NCI-H2227 (cell line): ENCODE data around the gene MAP3K6.

ENCODE experiments used
- DNase-seq: peaks from one replicate; lab custom pipeline; 2025; ENCODE audit not compliant: unreplicated experiment; lab: John Stamatoyannopoulos, UW

The MAP3K6 gene

DNA sequence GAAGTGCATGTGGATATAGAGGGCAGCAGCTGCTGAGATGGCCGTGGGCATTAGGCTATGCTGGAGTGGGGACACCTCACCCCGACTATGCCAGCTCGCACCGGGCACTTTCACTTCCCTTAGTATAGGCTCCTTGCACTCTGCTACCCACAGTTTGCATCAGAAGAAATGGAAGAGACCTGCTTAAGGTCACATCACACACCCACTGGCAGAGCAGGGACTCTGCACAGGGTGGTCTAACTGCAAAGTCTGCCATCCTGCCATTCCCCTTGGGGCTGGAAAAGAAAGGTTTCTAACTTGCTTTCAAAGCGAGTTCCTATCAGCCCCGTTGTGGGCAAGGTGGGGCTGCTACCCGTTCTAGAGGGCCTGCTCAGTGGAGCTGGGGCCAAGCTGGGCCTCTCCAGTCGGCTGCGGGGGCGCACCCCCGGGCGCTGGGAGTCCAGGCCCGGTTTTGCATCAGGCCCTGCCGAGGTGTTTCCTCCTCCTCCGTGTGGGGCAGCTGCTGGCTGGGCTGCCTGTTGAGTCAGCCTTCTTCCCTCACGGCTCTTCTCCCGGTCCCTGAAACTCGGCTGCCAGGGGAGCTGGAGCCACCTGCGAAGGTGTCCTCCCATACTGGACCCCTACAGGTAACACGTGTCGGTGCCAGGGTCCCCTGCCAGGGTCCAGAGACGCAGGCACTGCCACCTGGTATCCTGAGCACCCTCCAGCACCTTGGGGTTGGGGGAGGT is 25.1 kb downstream of the MAP3K6 start, which contains the start of gene SYTL1:
Gene SYTL1, plus strand, starts transcription at position 498 of the 728 bp plus-strand sequence. CDS start 3,313 bp downstream, outside the sequence.
- peak; percentile 76 for DNase-seq

DNA sequence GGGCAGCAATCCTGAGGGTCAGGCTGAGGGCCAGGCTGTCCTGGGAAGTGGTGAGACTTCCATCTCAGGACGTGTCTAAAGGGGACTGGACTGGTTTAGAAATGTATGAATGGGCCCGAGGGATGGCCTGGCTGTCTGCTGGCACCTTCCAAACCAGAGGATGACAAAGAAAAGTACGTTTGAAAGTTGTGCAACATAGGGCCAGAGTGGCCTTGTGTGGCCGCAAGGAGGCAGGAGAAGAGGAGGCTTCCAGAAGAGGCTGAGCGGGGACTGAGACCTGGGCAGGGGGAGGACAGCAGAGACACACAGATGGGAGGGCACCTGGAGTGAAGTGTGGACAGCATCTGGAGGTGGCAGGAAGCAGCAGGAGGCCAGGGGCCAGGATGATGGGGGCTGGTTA is 27.5 kb downstream of the MAP3K6 start:
- DNase-seq: no peak

DNA sequence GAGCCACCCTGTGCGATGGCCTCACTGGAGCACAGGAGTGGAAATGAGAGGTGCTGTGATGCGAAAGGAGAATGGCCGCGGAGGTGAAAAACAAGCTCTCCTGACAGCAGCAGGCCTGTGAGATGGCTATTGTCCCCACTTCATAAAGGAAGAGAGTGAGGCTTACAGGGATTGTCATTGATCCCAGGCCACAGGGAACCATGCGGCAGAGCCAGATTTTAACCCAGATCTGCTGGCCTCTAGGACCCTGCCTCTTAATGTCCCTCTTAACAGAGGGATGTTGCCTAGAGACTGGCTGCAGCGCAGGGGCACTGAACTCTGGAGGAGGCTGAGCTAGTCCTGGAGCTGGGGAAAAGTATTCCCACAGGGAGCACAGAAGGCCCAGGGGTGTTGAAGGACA is 28.0 kb downstream of the MAP3K6 start:
- DNase-seq: no peak

DNA sequence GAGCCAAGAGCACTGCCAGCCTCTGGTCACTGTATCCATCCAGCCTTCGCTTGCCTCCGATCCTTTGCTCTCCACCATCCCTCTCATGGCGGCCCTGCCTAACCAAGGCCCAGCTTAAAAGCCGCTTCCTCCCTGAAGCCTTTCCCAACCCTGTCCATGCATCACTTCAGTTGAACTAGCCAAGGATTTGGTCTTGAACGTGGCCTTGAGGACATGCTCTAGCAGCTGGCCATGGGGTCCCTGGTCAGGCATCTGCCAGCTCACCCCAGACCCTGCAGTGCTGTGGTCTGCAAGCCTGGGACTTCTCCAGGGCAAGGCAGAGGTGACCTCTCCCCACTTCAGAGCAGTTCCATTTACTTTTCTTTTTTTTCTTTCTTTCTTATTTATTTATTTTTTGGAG is 30.0 kb downstream of the MAP3K6 start:
- DNase-seq: no peak

DNA sequence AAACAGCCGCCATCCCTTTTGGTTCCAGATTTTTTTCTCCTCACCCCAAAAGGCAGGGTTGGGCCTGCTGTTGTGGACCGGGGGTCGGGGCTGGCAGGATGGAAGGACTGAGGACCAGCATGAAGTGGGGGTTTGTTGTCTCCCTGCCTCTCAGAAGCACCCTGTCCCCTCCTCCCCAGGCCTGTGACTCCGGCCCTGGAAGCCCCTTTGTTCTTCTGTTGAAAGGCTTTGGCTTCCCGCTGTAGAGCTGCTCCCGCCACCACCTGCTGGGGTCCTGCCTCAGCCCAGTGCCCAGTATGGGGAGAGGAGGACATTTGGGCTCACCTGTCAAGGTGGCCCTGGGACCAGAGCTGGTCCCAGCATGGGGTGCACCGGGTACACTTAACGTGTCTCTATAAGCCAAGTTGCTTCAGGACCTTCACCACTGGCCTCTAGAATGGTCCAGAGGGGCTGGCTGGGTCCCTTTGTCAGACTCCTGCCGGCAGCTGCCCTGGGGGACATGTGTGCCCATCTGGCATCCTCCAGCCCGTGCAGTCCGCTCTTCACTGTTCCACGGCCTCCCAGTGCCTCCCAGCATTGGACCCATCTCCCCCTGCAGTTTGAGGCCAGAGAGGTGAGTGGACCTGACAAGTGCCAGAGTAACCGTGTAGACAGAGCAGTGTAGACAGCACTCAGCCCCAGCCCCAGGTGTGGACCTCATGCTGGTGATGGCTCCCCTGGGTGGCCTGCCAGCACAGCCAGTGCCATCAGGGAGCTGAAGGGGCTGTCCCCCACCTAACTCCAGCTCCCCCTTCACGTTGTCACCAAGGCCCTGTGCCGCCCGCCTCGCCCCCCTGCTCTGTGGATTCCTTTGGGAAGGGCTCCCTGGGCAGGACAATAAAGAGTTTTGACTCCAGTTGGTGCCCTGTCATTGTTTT is 31.0 kb downstream of the MAP3K6 start:
- no peak for DNase-seq

DNA sequence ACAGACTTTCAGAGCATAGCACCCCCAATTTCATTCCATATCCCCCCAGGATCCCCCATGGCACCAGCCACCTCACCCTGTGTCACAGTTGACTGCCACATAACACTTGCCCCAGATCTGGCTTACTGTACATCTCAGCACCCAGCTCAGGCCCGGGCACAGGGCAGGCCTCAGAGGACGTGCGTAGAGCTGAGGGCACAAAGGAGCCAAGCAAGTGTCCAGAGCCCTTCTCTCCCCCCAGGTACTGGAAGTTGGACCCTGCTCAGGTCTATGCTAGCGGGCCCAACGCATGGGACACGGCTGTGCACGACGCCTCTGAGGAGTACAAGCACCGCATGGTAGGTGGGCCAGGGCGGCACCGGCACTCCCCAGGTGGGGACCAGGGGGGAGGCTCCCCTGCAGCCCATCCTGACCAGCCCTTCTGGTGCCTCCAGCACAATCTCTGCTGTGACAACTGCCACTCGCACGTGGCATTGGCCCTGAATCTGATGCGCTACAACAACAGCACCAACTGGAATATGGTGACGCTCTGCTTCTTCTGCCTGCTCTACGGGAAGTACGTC is 33.0 kb downstream of the MAP3K6 start:
- DNase-seq: no peak

DNA sequence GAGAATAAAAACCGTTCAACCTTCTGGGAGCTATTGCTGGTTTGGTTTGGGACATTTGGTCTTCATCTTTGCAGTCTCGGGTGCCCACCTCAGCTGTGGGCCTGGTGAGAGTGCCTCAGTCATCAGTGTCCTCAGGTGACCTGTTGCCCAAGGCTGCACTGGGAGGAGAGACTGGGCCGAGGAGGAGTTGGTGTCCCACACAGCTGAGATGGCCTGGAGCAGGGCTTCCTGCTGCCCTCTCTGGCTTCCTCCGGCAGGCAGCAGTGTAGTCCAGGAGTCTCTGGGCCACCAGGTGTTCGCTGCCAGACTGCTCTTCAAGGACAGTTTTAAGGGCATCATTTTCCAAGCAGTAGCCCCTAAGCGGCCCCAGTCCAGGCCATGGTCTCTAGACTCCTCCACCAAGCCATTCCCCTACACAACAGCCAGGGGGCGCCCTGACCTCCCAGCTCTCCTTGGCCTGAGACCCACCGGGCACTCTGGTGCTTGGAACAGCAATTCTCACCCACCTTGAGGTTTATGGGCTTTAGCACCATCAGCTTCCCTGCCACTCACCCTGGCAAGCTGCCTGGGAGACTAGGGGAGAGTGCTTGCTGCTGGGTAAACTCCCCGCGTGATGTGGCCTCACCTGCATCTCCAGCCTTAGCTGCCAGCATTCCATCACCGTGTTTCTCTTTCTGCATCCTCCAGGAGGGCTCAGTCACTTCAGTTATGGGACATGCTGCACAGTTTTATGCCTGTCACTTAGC is 34.1 kb downstream of the MAP3K6 start:
- peak; percentile 49 for DNase-seq

DNA sequence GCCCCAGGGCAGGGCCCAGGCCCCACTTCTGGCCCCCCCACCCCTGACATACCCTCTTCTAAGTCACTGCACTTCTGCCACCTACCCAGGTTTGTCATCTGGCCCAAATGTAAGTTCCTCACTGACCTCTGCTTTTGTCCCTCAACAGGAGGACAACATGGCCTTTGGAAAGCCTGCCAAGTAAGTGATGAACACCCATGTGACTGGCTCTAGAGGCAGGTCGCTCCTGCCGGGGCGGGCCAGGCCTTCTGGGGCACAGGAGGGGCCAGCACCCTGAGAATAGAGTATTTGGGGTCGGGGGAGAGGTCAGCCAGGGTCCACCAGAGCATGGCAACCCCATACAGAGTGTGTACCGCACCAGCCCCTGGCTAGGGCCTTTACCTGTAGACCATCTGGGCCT is 34.8 kb downstream of the MAP3K6 start:
- no peak for DNase-seq

DNA sequence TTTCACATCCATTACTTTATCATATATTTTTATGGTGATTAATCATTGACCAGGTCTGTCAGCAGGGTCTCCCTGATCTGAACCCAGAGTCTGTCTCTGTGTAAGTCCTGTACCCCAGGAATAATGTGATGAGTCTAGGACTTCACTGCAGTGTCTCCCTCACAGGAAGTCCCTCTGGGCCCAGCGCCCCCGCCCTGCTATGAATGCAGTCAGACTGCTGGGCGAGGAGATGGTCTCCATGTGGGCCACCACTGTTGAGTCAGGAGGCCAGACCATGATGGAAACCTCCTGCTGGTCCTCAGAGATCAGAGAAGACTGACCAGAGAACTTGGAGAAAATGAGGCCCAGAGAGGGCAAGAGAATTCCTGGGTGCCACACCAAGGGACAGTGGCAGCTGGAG is 35.3 kb downstream of the MAP3K6 start:
- no peak for DNase-seq

DNA sequence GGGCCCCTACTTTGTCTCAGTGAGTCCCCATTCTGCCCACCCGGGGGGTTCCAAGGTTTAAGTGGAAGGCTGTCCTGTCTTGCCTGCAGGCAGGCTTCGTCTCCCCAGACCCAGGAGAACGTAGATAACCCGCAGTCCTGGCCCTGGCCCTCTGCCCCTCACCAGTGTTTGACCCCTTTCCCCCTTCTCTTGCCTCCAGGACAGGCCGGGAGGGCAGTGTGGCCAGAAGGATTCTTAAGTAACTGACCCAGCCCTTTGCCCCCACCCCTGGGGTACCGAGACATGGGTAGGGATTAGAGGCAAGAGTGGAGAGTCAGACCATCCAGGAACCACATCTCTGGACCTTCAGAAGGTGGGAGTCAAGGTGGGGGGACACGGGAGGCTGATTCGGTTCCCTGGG is 36.0 kb downstream of the MAP3K6 start:
- no peak for DNase-seq

DNA sequence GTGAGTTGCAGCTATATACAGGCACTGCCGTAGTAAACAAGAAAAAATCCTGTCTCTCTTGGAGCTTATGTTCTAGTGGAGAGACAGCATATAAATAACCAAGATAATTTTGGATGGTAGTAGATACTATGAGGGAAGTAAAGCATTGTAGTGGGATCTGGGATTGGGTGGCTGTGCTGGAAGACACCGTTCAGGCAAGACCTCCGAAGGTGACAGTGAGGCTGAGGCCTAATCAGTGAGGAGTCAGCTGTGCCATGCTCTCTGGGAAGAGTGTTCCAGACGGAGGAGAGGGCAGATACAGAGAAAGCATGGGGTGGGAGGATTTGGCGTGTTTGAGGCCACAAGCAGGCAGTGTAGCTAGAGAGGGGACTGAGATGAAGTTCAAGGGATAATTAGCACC is 38.8 kb downstream of the MAP3K6 start:
- DNase-seq: no peak

DNA sequence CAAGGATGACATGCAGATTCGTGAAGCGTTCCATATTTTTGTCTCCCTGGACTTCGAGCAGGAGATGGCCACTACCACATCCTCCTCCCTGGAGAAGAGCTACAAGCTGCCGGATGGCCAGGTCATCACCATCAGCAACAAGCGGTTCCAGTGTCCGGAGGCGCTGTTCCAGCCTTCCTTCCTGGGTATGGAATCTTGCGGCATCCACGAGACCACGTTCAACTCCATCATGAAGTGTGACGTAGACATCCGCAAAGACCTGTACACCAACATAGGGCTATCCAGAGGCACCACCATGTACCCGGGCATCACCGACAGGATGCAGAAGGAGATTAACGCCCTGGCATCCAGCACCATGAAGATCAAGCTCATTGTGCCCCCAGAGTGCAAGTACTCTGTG is 41.5 kb downstream of the MAP3K6 start:
- no peak for DNase-seq

DNA sequence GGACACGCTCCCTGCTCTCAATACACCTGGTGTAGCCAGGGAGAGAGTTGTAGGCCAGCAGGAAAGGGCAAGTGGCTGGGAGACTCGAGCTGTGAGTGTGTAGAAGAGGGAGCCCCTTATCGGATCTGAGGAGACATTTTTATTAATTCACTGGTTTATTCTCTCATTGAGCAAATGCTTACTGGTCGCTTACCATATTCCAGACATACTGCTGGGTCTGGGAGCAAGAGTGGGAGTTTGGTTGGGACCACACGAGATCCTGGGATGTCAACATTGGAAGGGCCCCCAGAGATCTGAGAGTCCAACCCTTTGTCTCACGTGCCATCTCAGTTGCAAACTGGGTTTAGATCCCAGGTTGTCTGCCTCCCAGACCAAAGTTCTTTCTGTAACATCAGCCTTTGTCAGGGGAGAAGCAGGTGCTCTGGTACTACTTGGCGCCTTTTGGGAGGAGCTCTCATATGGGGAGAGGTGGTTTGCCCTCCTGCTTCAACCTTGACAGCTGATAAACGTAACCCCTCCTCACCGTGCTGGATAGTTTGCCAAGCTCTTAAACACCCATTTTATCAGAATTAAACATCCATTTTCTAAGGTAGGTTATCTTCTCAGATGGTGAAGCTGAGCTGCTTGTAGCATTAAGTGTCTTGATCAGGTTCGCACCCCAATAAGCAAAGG is 44.1 kb downstream of the MAP3K6 start:
- DNase-seq: no peak

DNA sequence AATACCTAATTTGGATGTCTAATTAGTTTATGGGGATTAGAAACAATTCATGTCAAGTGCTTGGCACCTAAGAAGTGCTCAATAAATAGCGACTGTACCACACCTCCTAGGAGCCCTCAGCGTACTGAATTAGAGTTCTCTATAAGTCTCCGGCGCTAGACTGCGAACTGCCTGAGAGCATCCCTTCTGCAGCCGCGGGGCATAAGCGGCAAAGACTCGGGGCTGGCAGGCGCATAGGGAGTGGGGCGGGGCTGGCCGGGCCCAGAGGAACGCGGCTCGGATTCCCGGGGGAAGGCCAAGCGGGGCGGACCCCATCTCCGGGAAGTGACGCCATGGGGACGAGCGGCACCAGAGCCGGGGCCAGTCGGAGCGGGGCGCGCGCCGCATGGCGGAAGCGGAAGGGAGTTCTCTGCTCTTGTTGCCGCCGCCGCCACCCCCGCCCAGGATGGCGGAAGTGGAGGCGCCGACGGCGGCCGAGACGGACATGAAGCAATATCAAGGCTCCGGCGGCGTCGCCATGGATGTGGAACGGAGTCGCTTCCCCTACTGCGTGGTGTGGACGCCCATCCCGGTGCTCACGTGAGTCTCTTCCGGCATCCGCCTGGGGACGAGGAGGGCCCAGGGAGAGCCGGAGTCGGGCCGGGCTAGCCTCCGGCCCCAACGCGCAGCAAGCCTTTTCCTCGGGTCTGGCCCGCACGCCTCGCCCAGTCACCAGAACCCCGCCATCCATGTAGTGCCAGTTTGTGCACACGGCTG is 44.8 kb downstream of the MAP3K6 start, which contains the start of gene TMEM222:
Gene TMEM222, plus strand, starts transcription at position 351 of the 756 bp plus-strand sequence. Its CDS starts 35 bp downstream, at position 386.
- DNase-seq: peak; percentile 98

DNA sequence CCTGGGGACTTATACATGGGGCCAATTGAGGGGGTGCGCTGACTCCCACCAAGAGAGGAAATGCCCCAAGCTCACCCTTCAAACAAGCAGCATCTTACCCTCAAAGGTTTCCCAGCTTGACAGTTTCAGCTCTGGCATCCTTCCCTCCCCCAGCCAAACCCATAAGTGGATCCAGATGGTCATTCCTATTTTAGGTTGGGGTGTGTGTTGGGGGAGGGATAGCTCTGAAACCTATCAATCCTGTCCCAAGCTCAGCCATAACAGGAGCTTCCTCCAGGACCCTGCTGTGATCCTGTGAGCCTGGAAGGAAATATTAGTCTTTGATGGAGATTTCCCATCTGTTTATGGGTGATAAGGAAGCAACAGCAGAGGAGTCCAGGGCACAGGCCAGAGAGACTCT is 48.2 kb downstream of the MAP3K6 start:
- DNase-seq: peak; percentile 21

DNA sequence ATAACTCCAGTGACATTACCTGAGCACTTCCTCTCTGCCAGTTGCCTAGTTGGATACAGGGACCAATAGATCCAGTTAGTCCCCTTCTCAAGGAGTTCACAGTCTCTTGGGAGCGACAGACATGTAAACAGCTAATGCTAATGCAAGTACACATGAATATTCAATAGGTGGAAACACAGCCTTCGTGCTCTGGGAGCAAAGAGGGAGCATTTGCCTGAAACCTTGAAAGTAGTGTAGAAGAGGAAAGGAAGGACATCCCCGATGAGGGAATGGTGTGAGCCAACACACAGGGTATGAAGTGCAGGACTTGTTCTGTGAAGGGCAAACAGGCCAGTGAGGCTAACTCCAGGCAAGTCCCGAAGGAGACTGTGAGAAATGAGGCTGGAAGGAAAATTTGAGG is 48.6 kb downstream of the MAP3K6 start:
- no peak for DNase-seq

DNA sequence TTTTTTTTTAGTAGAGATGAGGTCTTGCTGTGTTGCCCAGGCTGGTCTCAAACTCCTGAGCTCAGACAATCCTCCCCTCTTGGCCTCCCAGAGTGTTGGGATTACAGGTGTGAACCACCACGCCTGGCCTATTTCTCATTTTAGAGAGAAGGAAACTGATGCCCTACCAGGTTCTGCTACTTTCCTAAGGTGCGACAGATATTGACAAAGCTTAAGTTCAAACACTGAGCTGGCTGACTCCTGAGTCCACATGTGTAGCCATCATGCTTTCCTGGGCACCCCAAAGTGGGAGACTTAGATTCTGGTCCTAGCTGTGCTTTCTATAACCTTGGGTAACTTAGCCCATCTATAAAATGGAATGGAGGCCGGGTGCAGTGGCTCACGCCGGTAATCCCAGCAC is 49.9 kb downstream of the MAP3K6 start:
- no peak for DNase-seq

DNA sequence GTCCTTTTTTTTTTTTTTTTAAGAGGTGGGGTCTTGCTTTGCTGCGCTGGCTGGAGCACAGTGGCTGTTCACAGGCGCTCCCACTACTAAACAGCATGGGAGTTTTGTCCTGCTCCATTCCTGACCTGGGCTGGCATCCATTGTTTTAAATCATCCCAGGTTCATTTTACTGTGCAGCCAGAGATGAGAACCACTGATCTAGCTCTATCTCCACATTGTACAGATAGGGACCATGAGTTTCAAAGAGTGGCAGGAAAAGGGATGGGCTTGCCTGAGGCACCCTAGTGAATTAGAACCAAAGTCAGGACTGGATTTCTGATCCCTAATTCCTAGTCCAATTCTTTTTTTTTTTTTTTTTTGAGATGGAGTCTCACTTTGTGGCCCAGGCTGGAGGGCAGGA is 52.0 kb downstream of the MAP3K6 start:
- no peak for DNase-seq

DNA sequence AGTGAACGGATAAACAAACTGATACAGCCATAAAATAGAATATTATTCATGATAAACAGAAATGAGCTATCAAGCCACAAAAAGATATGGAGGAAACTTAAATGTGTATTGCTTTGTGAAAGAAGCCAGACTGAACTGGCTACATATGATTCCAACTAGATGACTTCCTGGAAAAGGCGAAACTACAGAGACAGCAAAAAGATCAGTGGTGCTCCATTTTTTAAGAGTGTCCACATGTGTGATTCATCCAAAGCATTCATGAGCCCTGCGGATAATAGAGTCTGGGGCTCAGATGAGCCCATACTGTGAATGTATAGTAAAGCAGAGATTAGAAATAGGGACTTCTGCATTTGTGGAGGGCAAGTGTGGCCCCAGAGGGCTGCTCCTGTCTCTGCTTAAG is 52.6 kb downstream of the MAP3K6 start:
- no peak for DNase-seq
